DMS 273 (cell line): Measurements from ENCODE around the gene MMP17.

Experiments used
- DNase-seq: peaks from one replicate; lab custom pipeline; 2025; ENCODE audit not compliant: unreplicated experiment; lab: John Stamatoyannopoulos, UW

The MMP17 gene

DNA sequence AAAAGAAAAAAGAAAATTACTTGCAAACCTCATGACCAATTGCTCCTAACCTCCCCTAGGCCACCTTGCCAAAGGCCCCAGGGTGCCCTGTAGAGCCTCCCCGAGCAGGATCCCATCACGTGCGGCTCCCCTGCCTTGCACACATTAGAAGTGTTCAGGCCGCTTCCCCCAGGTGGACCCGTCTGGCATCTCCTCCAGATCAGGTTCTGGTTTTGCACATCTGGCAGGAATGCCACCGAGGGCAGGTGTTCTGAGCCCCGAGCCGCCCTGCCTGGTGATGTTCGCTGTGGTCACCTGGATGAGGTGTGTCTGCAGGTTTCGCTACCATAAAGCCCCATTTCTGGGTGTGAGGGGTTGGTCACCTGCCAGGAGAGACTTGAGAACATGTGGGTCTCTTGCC lies 19.3 kb downstream of the MMP17 start:
- DNase-seq, result no peak

DNA sequence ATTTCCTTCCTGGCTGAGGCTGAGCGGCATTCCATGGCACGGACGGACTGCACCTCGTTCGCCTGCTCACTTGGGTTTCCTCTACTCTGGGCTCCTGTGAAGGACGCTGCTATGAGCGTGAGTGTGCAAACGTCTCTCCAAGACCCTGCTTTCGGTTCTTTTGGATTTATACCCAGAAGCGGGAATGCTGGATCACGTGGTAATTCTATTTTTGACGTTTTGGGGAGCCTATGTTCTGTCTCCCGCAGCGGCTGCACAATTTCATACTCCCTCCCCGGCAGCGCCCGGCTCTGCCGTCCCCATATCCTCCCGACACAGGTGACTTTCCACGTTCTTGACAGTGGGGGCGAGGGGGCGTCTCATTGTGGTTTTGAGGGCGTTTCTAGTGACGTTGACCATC lies 20.6 kb downstream of the MMP17 start:
- DNase-seq, result no peak

DNA sequence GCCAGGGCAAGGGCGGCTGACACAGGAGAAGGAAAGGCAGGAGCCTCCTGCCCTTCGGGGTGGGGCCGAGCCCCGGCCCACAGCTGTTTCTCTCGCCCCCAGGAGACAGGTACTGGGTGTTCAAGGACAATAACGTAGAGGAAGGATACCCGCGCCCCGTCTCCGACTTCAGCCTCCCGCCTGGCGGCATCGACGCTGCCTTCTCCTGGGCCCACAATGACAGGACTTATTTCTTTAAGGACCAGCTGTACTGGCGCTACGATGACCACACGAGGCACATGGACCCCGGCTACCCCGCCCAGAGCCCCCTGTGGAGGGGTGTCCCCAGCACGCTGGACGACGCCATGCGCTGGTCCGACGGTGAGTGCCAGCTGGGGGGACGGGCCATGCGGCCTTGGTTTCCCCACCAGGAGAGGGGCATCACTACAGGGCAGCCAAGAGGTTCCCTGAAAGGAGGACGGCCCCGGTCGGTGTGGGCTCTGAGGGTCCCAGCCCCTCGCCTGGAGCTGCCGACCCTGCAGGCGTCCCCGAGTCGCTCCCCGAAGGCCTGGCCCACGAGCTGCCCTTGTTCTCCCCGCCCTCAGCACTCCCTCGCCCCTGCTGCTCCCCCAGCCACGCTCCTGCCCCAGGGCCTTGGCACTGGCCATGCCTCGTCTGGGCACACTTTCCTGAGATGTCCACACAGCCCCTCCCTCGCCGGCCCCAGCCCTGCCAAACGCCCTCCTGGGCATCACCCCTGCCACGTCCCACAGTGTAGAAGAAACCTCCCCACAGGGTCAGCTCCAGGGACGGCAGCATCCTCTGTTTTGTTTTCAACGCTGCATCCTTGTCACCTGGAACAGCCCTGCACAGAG lies 21.7 kb downstream of the MMP17 start:
- DNase-seq, result no peak

DNA sequence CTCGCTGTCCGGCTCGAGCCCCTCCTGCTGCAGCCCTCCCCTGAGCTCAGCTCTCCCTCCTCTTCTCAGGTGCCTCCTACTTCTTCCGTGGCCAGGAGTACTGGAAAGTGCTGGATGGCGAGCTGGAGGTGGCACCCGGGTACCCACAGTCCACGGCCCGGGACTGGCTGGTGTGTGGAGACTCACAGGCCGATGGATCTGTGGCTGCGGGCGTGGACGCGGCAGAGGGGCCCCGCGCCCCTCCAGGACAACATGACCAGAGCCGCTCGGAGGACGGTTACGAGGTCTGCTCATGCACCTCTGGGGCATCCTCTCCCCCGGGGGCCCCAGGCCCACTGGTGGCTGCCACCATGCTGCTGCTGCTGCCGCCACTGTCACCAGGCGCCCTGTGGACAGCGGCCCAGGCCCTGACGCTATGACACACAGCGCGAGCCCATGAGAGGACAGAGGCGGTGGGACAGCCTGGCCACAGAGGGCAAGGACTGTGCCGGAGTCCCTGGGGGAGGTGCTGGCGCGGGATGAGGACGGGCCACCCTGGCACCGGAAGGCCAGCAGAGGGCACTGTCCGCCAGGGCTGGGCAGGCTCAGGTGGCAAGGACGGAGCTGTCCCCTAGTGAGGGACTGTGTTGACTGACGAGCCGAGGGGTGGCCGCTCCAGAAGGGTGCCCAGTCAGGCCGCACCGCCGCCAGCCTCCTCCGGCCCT lies 22.8 kb downstream of the MMP17 start:
- DNase-seq, result no peak

DNA sequence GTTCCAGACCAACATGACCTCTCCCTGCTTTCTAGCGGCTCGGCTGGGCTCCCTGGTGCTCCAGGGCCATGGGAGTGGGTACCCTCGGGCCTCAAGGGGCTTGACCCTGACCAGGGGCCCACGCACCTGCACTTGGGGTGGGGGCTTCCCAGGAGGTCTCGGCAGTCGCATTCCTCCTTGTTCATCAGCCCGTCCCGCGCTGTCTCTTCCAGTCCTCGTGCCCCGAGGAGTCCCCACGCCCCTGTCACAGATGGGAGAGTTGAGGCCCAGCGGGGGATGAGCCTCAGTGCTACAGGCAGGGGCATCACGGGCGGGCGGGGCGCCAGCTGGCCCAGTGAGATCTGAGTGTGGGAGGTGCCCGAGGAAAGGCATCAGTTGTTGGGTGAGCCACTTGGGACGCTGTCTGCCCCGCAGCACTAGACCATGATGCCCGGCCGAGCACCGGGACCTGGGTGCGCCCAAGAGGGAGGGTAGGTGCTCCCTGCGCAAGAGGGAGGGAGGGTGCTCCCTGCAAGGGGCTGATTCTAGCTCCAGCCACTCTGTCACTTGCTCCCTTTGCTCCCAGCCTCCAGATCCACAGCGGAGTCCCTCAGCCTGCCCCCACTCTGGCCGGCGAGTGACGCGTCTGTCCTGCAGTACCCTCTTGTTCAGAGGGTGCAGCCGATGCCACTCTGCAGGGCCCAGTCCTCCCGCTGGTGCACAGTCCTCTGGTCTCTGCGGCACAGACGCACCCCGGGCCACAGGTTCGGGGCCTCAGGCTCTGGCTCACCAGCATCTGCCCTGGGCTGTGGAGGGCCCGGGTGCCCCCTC lies 23.8 kb downstream of the MMP17 start:
- no peak for DNase-seq

DNA sequence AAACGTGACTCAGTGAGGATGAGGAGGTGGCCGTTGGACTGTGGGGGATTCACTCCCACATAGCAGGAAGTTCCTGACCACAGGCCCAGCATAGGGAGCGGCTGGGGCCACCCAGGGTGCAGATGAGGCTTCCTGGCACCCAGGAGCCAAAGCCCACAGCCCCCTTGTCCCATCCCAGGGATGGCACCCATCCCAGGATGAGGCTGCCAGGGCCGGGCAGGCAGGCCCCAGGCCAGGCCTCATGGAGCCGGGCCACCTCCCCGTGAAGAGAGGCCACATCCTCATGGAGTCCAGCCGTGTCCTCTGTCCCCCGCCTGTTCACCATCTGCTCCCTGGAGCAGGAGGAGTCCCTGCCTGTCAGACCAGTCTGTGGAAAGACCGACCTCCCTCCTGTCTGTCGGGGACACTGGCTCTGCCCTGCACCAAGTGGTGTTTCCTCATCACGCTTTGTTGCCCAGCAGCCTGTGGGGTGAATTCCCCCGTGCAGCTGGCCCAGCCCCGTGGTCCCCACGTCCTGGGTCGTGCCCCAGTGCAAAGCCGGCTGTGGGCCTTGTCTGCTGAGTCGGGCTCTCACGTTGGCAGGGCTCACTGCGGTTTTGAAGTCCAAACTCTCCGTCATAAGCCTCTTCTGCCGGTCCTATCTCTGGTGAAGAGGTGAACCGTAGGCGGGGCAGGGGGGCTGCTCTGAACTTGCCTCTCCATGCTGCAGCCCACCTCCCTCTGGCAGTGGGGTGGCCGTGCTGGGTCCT lies 24.5 kb downstream of the MMP17 start:
- DNase-seq, result no peak

DNA sequence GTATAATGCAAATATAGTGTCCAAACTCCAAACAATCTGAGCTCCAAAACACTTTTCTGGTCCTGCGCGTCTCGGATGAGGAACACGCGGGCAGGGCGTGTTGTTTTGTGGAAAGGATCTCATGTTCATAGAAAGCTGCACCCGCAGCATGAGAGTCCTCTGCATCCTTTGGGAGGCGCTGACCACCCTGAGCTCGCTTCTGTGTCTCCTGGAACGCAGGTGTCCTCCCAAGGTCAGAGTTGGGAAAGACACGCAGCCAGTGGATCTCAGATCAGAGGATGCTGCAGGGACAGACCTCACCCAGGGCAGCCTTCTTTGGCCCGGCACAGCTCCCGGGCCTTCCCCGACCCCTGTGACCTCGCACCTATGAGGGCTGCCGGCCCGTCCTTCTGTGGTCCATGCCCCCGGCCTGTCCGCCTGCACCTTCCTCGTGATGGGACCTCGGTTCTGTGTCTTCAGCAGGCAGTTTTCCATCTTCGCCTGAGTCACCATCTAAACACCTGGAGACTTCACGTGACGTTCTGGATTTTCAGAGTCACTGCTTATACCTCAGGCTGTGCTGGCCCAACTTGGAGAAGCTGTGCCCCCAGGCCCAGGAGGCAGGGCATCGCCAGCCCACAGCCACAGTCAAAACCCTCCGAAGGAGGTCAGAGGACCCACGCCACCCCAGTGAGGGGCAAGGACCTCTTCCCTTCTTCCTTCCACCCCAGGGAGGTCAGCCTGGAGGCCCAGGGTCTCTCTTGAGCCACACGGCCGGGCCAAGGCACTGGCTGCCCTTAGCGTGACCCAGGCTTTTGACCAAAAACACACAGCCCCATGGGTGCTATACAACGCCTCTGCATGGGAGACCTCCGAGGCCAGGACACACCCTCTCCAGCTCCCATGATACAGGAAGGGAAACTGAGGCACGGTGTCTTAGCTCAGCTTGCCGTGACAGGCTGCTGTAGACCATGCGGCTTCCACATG lies 25.9 kb downstream of the MMP17 start:
- DNase-seq, result no peak

DNA sequence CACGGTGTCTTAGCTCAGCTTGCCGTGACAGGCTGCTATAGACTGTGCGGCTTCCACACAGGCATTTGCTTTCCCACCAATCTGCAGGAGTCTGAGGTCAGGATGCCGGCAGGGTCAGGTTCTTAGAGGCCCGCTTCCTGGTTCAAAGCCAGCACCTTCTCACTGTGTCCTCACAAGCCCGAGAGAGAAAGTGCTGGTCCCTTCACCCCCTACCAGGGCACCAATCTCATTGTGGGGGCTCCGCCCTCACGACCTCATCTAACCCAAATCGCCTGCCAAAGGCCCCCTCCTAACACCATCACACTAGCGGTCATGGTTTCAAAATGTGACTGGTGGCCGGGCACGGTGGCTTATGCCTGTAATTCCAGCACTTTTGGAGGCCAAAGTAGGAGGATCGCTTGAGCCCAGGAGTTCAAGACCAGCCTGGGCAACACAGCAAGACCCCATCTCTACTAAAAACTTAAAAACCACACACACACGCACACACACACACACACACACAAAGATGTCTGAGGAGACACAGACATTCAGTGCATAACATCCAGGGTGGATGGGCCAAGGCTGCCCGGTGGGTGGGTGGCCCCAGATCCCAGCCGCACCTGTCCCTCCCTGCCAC lies 26.8 kb downstream of the MMP17 start:
- DNase-seq, result no peak

DNA sequence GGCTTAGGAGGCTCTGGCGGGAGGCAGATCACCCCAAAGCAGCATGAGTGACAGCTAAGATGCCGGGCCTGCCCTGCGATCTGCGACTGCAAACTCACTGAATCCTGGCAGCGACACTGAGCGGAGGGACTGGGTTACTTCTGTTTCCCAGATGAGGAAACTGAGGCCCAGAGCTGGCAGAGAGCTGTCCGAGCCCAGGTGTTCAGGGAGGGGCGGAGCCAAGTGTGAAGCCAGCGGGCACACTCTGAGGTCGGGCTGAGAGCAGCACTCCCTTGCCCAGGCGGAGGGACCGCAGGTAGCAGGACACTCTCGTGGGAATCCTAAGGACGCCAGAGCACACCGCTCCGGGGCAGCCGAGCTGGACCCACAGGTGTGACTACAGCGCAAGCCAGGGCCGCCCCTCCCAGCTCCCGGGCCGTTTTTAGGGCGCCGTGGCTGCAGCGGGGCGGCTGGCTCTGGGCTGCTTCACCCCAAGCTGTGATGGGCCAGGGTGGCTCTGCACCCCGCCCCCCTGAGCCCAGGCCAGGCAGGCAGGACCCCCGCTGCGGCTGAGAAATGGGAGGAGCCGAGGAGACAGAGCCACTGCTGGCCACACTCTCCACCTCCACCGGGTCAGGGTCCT lies 27.4 kb downstream of the MMP17 start:
- DNase-seq, result no peak

DNA sequence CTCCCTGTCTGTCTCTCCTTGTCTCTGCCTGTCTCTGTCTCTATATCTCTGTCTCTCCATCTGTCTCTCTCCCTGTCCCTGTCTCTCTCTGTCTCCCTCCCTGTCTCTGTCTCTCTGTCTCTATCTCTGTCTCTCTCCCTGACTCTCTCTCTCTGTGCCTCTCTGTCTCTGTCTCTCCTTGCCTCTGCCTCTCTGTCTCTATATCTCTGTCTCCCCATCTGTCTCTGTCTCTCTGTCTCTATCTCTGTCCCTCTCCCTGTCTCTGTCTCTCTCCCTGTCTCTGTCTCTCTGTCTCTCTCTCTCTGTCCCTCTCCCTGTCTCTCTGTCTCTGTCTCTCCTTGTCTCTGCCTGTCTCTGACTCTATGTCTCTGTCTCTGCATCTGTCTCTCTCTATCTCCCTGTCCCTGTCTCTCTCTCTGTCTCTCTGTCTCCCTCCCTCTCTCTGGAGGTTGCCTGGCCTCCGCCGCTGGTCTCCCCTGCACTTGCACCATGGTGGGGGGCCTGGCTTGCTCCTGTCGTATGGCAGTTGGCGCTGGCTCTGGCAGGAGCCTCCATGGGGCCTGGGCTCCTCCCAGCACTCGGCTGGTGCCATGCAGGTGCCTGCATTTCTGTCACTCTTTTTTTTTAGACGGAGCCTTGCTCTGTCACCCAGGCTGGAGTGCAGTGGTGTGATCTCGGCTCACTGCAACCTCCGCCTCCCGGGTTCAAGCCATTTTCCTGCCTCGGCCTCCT lies 28.3 kb downstream of the MMP17 start:
- DNase-seq, result no peak

DNA sequence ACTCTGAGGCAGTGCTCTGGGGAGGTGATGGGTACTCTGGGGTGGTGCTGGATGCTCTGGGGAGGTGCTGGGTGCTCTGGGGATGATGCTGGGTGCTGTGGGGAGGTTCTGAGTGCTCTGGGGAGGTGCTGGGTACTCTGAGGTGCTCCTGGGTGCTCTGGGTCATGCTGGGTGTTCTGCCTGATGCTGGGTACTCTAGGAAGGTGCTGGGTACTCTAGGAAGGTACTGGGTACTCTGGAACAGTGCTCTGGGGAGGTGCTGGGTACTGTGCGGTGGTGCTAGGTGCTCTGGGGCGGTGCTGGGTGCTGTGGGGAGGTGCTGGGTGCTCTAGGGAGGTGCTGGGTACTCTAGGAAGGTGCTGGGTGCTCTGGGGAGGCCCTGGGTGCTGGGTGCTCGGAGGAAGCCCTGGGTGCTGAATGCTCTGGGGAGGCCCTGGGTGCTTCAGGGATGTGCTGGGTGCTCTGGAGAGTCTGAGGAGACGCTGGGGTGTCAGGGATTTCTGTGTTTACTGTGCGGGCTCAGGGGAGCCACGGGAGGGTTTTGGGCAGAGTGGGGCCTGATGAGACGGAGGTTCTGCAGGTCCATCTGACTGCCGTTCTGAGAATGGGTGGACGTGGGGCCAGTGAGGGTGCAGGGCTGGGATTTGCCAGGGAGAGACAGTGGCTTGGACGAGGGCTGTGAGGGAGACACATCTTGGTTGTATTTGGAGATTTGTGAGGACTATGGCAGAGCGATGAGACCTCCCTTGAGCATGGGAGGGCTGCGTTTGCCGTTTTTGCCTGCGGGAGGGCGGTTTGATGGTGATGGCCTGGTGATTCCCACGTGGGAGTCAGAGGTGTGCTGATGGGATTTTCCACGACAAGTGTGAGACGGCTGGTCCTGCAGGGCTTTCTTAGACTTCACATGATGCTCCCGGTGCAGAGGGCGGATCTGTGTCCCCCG lies 30.0 kb downstream of the MMP17 start:
- no peak for DNase-seq

DNA sequence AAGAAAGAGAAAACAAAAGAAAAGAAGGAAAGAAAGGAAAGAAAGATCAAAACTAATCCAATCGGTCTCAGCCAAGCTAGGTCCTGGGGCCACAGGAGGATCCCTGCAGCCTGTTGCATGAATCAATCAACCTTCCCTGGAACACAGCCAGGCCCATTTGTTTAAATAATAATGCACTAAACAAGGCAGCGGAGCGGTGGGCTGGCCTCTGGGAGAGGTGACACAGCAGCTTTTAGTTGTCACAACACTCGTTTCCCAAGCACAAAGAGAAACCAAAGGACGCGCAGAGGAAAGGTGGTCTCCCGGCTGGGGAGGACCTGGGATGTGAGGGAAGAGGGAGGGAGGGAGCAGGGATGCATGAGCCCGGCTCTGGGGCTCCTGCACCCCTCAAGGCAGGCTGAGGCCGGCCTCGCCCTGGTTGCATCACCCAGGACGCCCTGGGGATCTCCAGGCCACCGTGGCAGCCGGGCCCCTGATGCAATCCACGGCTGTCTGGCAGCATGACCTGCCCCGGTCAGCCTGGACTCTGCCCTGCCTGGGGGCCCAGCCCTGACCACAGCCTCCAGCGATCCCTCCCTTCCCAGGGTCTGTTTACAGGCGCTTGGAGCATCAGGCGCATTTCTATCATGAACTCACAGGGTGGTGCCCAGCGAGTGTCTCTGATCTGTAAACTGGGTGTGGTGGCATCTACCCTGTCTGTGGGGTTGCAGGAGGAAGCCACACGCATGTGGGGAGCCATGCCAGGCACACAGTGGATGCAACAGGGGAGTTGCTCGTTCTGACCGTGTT lies 32.5 kb downstream of the MMP17 start:
- peak; percentile 61 for DNase-seq

DNA sequence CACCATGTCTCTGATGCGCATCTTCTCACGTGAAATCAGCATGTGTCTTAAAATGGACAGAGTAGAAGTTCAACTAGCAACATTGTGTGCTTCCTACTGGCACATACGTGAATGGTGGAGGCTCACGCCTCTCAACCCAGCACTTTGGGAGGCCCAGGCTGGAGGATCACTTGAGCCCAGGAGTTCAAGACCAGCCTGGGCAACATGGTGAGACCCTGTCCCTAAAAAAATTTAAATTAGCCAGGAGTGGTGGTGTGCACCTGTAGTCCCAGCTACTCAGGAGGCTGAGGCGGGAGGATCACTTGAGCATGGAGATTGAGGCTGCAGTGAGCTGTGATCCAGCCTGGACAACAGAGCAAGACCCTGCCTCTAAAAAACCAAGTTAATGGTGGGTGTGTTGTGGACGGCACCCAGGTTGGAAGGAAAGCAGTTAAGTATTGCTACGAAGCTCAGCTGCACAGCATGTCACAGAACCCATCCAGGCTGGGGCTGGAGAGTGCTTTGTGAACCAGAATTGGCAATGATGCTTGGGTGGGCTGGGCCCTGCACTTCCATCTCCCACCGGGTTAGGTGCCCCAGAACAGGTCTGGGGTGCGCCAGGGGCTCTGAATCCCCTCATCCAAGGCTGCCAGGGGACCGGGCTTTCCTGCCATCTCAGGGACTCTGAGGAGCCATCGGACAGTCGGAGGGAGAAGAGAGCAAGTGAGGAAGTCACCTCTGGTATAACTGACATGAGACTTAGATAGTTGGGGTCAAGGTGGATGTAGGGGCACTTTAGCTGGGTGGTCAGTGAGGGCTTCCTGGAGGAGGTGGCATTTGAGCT lies 33.3 kb downstream of the MMP17 start:
- no peak for DNase-seq

DNA sequence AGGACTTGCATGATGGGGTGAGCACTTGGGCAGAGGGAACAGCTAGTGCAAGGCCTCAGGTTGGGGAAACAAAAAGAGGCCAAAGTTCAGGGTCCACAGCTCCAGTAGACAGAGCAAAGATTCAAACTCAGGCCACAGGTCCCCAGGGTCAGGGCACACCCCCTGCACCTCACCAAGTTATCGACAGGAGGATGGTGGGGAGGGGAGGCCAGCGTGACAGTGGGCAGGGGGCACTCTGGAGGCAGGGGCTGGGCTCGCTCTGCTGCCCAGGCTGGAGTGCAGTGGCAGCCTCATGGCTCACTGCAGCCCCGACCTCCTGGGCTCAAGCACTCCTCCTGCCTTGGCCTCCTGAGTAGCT lies 33.9 kb downstream of the MMP17 start:
- DNase-seq, result no peak

DNA sequence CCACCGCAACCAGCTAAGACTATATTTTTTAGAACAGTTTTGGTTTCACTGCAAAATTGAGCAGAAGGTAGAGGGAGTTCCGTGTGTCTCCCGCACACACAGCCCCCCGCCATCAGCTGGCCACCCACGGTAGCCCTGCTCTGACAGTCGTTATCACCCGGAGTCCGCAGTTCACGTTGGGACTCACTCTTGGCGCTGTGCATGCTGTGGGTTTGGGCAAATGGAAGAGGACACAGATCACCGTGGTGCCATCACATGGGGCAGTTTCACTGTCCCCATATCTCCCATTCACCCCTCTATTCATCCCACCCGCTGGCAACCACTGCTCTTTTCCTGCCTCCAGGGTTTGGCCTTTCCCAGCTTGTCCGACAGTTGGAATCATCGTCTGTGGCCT lies 34.4 kb downstream of the MMP17 start:
- DNase-seq, result no peak
